ENCODE results near the gene ECPAS. TPM values are rescaled to one million over a fixed set of nuclear protein-coding genes. Genes with fewer than 3 reads are reported as not detected.
"Not testable (repeated sequence)": the region's sequence is repeated elsewhere in the genome, so short reads cannot be mapped to it uniquely, and the experiment has no call there.

The ECPAS gene
- polyA plus RNA-seq, 4 donors, result 24.0 to 61.7 (median 26.1) TPM

- Histone ChIP-seq H3K27ac (ENCODE audit: low read depth in 1 of 3, low read length in 2 of 3) (no peak overlapping the region), H3K27me3 (ENCODE audit: control insufficient read depth in 3 of 3, insufficient read depth in 3 of 3, low read length in 3 of 3) (no peaks in the 10 kb centered on the region), H3K9me3 (ENCODE audit: control insufficient read depth in 2 of 2, insufficient read depth in 1 of 2, low read depth in 1 of 2, low read length in 1 of 2) (no peaks in the 10 kb centered on the region), H3K4me1 (ENCODE audit: control insufficient read depth in 3 of 3, insufficient read depth in 2 of 3, low read depth in 1 of 3, low read length in 2 of 3) (no peaks in the 10 kb centered on the region), H3K4me3 (ENCODE audit: low read depth in 1 of 3, low read length in 3 of 3) (no peak overlapping the region), H3K36me3 (ENCODE audit: control insufficient read depth in 3 of 3, insufficient read depth in 2 of 3, low read depth in 1 of 3, low read length in 3 of 3) (peaks cover 7 to 19% (median 16%) of the 10 kb centered on the region in 3 donors)
- no peak for FAIRE-seq
- DNase-seq, result no peak
These were observed 57.0 kb downstream of the ECPAS start for GRCh38 chr9:111427186-111427585.

DNA sequence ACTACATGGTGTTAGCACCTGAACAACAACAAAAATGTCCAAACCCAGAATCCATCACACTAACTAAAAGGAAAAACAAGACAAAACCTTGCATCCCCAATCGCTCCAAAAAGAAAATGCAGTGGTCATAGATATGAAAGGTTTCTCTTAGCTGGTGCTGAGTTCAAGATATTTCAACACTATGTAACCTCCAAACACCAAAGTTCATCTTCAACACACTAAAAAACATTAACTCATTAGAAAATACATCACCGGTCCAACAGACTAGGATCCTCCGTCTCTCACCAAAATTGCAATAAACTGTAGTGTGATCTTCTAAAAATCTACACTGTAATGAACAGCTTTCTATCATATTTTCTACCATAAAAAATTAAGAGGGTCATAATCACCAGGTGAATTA, 60.8 kb downstream of the ECPAS start:
- no peaks in the 10 kb centered on the region for H3K4me1 ChIP-seq (ENCODE audit: control insufficient read depth in 3 of 3, insufficient read depth in 2 of 3, low read depth in 1 of 3, low read length in 2 of 3)
- H3K36me3 ChIP-seq (ENCODE audit: control insufficient read depth in 3 of 3, insufficient read depth in 2 of 3, low read depth in 1 of 3, low read length in 3 of 3), result peaks cover 7 to 22% (median 16%) of the 10 kb centered on the region in 3 donors
- no peak overlapping the region for H3K4me3 ChIP-seq (ENCODE audit: low read depth in 1 of 3, low read length in 3 of 3)
- 95 to 99% (median 97%) methylated on average over 3 of the region's 3 CpGs for WGBS, 3 donors
- DNase-seq (no peak), FAIRE-seq (no peak)
- no peaks in the 10 kb centered on the region for H3K9me3 ChIP-seq (ENCODE audit: control insufficient read depth in 2 of 2, insufficient read depth in 1 of 2, low read depth in 1 of 2, low read length in 1 of 2)
- no peaks in the 10 kb centered on the region for H3K27me3 ChIP-seq (ENCODE audit: control insufficient read depth in 3 of 3, insufficient read depth in 3 of 3, low read length in 3 of 3)
- H3K27ac ChIP-seq (ENCODE audit: low read depth in 1 of 3, low read length in 2 of 3), result no peak overlapping the region

GRCh38 chr9:111414406-111414805, 69.8 kb downstream of the ECPAS start:
- peaks cover 15 to 23% (median 16%) of the 10 kb centered on the region in 3 donors for H3K36me3 ChIP-seq (ENCODE audit: control insufficient read depth in 3 of 3, insufficient read depth in 2 of 3, low read depth in 1 of 3, low read length in 3 of 3)
- no peaks in the 10 kb centered on the region for H3K27me3 ChIP-seq (ENCODE audit: control insufficient read depth in 3 of 3, insufficient read depth in 3 of 3, low read length in 3 of 3)
- H3K4me3 ChIP-seq (ENCODE audit: low read depth in 1 of 3, low read length in 3 of 3), result no peak overlapping the region
- no peak overlapping the region for H3K27ac ChIP-seq (ENCODE audit: low read depth in 1 of 3, low read length in 2 of 3)
- no peak for FAIRE-seq
- no peaks in the 10 kb centered on the region for H3K9me3 ChIP-seq (ENCODE audit: control insufficient read depth in 2 of 2, insufficient read depth in 1 of 2, low read depth in 1 of 2, low read length in 1 of 2)
- 95 to 97% (median 97%) methylated on average over 11 of the region's 11 CpGs for WGBS, 3 donors
- DNase-seq, result no peak
- H3K4me1 ChIP-seq (ENCODE audit: control insufficient read depth in 3 of 3, insufficient read depth in 2 of 3, low read depth in 1 of 3, low read length in 2 of 3), result no peaks in the 10 kb centered on the region

- H3K36me3 ChIP-seq (ENCODE audit: control insufficient read depth in 3 of 3, insufficient read depth in 2 of 3, low read depth in 1 of 3, low read length in 3 of 3), result peaks cover 15 to 27% (median 16%) of the 10 kb centered on the region in 3 donors
- 83 to 96% (median 94%) methylated on average over 3 of the region's 3 CpGs for WGBS, 3 donors
These were observed 70.2 kb downstream of the ECPAS start for GRCh38 chr9:111413996-111414395.

DNA sequence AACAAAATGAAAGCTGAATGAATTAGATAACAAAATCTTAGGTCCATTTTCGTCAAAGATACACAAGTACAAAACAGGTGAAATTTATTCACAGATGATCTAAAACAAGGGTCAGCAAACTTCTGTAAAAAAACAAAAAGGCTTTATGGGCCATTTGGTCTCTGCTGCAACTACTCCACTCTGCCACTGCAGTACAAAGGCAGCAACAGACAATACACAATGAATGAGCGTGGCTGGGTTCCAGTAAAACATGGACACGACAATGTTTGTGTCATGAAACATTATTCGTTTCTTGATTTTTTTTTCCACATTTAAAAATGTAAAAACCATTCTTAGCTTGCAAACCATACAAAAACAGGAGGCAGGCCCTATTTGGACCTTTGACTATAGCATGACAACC, 71.9 kb downstream of the ECPAS start:
- Histone ChIP-seq H3K4me1 (ENCODE audit: control insufficient read depth in 3 of 3, insufficient read depth in 2 of 3, low read depth in 1 of 3, low read length in 2 of 3) (no peaks in the 10 kb centered on the region), H3K4me3 (ENCODE audit: low read depth in 1 of 3, low read length in 3 of 3) (no peak overlapping the region), H3K9me3 (ENCODE audit: control insufficient read depth in 2 of 2, insufficient read depth in 1 of 2, low read depth in 1 of 2, low read length in 1 of 2) (no peaks in the 10 kb centered on the region), H3K36me3 (ENCODE audit: control insufficient read depth in 3 of 3, insufficient read depth in 2 of 3, low read depth in 1 of 3, low read length in 3 of 3) (peaks cover 18 to 30% (median 26%) of the 10 kb centered on the region in 3 donors), H3K27ac (ENCODE audit: low read depth in 1 of 3, low read length in 2 of 3) (no peak overlapping the region), H3K27me3 (ENCODE audit: control insufficient read depth in 3 of 3, insufficient read depth in 3 of 3, low read length in 3 of 3) (no peaks in the 10 kb centered on the region)
- FAIRE-seq (no peak), DNase-seq (no peak)
- WGBS, 3 donors, result 86 to 96% (median 95%) methylated on average over 4 of the region's 4 CpGs

More at GRCh38 chr9:111413996-111414395, 70.2 kb downstream of the ECPAS start:
- Histone ChIP-seq H3K27me3 (ENCODE audit: control insufficient read depth in 3 of 3, insufficient read depth in 3 of 3, low read length in 3 of 3) (no peaks in the 10 kb centered on the region), H3K9me3 (ENCODE audit: control insufficient read depth in 2 of 2, insufficient read depth in 1 of 2, low read depth in 1 of 2, low read length in 1 of 2) (no peaks in the 10 kb centered on the region), H3K4me1 (ENCODE audit: control insufficient read depth in 3 of 3, insufficient read depth in 2 of 3, low read depth in 1 of 3, low read length in 2 of 3) (no peaks in the 10 kb centered on the region), H3K4me3 (ENCODE audit: low read depth in 1 of 3, low read length in 3 of 3) (no peak overlapping the region), H3K27ac (ENCODE audit: low read depth in 1 of 3, low read length in 2 of 3) (no peak overlapping the region)
- FAIRE-seq (no peak), DNase-seq (no peak)

GRCh38 chr9:111411266-111411665, 72.9 kb downstream of the ECPAS start:
- FAIRE-seq (no peak), DNase-seq (no peak)
- no peaks in the 10 kb centered on the region for H3K27me3 ChIP-seq (ENCODE audit: control insufficient read depth in 3 of 3, insufficient read depth in 3 of 3, low read length in 3 of 3)
- peaks cover 21 to 29% (median 25%) of the 10 kb centered on the region in 3 donors for H3K36me3 ChIP-seq (ENCODE audit: control insufficient read depth in 3 of 3, insufficient read depth in 2 of 3, low read depth in 1 of 3, low read length in 3 of 3)
- H3K4me1 ChIP-seq (ENCODE audit: control insufficient read depth in 3 of 3, insufficient read depth in 2 of 3, low read depth in 1 of 3, low read length in 2 of 3), result no peaks in the 10 kb centered on the region
- H3K4me3 ChIP-seq (ENCODE audit: low read depth in 1 of 3, low read length in 3 of 3), result no peak overlapping the region
- H3K27ac ChIP-seq (ENCODE audit: low read depth in 1 of 3, low read length in 2 of 3), result no peak overlapping the region
- WGBS, 3 donors, result 95 to 96% (median 95%) methylated on average over 6 of the region's 6 CpGs
- H3K9me3 ChIP-seq (ENCODE audit: control insufficient read depth in 2 of 2, insufficient read depth in 1 of 2, low read depth in 1 of 2, low read length in 1 of 2), result no peaks in the 10 kb centered on the region

- Histone ChIP-seq H3K9me3 (ENCODE audit: control insufficient read depth in 2 of 2, insufficient read depth in 1 of 2, low read depth in 1 of 2, low read length in 1 of 2) (peaks cover 0 to 11% of the 10 kb centered on the region in 2 donors), H3K27ac (ENCODE audit: low read depth in 1 of 3, low read length in 2 of 3) (no peak overlapping the region), H3K4me3 (ENCODE audit: low read depth in 1 of 3, low read length in 3 of 3) (no peak overlapping the region), H3K36me3 (ENCODE audit: control insufficient read depth in 3 of 3, insufficient read depth in 2 of 3, low read depth in 1 of 3, low read length in 3 of 3) (peaks cover 17 to 29% (median 26%) of the 10 kb centered on the region in 3 donors), H3K4me1 (ENCODE audit: control insufficient read depth in 3 of 3, insufficient read depth in 2 of 3, low read depth in 1 of 3, low read length in 2 of 3) (no peaks in the 10 kb centered on the region), H3K27me3 (ENCODE audit: control insufficient read depth in 3 of 3, insufficient read depth in 3 of 3, low read length in 3 of 3) (no peaks in the 10 kb centered on the region)
- DNase-seq, result no peak
- no peak for FAIRE-seq
- 94 to 97% (median 94%) methylated on average over 3 of the region's 3 CpGs for WGBS, 3 donors
These were observed 76.4 kb downstream of the ECPAS start for GRCh38 chr9:111407813-111408212.

DNA sequence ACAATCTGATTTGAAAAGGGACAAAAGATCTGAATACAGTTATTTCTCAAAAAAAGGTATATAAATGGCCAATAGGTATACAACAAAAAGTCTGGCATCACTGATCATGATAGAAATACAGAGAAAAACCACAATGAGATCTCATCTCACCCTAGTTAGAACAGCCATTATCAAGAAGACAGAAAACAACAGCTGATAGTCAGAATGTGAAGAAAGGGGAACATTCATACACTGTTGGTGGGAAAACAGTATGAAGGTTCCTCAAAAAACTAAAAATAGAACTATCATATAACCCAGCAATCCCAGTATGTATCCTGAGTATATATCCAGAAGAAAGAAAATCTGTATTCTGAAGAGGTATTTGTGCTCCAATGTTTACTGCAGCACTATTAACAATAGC, 78.5 kb downstream of the ECPAS start:
- FAIRE-seq, result no peak

GRCh38 chr9:111401486-111401885, 82.7 kb downstream of the ECPAS start:
- H3K4me3 ChIP-seq (ENCODE audit: low read depth in 1 of 3, low read length in 3 of 3); FAIRE-seq; H3K4me1 ChIP-seq (ENCODE audit: control insufficient read depth in 3 of 3, insufficient read depth in 2 of 3, low read depth in 1 of 3, low read length in 2 of 3); DNase-seq; H3K27ac ChIP-seq (ENCODE audit: low read depth in 1 of 3, low read length in 2 of 3); H3K27me3 ChIP-seq (ENCODE audit: control insufficient read depth in 3 of 3, insufficient read depth in 3 of 3, low read length in 3 of 3): not testable (repeated sequence)
- peaks cover under 1 to 37% (median 21%) of the 10 kb centered on the region in 3 donors for H3K36me3 ChIP-seq (ENCODE audit: control insufficient read depth in 3 of 3, insufficient read depth in 2 of 3, low read depth in 1 of 3, low read length in 3 of 3)
- WGBS, 3 donors, result 98 to 100% (median 99%) methylated on average over 5 of the region's 5 CpGs
- peaks cover 0 to 34% of the 10 kb centered on the region in 2 donors for H3K9me3 ChIP-seq (ENCODE audit: control insufficient read depth in 2 of 2, insufficient read depth in 1 of 2, low read depth in 1 of 2, low read length in 1 of 2)

More for the DNA sequence above, 78.5 kb downstream of the ECPAS start:
- DNase-seq, result no peak
- Histone ChIP-seq H3K36me3 (ENCODE audit: control insufficient read depth in 3 of 3, insufficient read depth in 2 of 3, low read depth in 1 of 3, low read length in 3 of 3) (peaks cover 11 to 35% (median 34%) of the 10 kb centered on the region in 3 donors), H3K4me1 (ENCODE audit: control insufficient read depth in 3 of 3, insufficient read depth in 2 of 3, low read depth in 1 of 3, low read length in 2 of 3) (no peaks in the 10 kb centered on the region), H3K4me3 (ENCODE audit: low read depth in 1 of 3, low read length in 3 of 3) (no peak overlapping the region), H3K27ac (ENCODE audit: low read depth in 1 of 3, low read length in 2 of 3) (no peak overlapping the region), H3K9me3 (ENCODE audit: control insufficient read depth in 2 of 2, insufficient read depth in 1 of 2, low read depth in 1 of 2, low read length in 1 of 2) (peaks cover 0 to 21% of the 10 kb centered on the region in 2 donors), H3K27me3 (ENCODE audit: control insufficient read depth in 3 of 3, insufficient read depth in 3 of 3, low read length in 3 of 3) (no peaks in the 10 kb centered on the region)

All from small intestine (tissue), 7 donors.